Right forelimb (tissue), 1 donor: ENCODE data around the gene KL.

ENCODE experiments used
- DNase-seq: peaks from one replicate; pipeline ENCODE4 v3.0.0-alpha.2; 2018

The KL gene

DNA sequence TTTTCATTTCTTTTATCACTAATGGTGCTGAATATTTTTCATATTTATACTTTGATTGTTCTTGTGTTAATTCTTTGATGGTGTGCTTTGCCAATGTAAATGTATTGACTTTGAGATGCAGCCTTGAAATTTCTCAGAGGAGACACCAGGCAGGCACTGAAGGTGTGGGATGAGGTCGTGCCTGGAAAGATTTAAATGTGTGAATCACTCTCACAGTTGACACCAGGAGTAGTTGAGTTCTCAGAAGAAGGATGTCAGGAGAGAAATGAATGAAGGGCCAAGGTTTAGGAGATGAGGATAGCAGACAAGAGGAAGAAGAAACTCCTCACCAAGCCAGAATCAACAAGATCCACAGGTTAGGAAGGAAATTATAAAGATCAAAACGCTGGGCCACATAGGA is 10.1 kb upstream of the KL start:
- no peak for DNase-seq

DNA sequence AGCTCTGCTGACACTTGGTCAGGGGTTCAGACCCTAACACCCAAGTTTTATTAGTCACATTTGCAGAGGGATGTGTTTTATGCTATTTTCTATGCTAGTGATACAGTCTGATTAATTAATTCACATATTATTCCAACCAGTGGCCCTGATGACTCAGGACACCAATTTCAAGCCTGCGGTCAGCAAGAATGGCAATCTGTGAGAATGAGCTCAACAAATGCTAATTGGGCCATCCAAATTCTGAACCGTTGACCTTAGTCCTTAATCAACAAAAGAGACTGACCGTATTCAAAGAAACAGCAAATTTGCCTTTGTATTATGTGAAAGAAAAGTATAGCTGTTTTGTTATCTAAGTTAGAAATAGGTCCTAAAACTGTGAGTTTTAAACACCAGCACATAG is 9.6 kb upstream of the KL start:
- DNase-seq: no peak

DNA sequence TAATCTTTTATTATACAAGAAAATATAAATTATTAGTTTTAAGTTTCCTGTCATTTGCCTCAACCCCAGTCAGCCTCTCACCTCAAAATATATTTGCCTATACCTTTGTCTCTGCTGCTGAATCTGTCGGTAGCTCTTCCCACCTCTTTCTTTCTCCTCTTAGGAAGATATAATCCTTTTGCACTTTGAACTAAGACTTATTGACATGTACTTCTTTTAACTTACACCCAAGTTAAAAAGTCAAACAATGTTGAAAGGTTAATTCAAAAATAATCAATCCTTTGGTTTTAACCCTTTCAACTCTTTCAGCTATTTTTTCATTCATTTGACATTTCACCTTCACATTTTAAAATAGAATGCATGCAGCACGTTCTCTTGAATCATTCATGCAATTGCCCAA is 9.0 kb upstream of the KL start:
- DNase-seq: no peak

DNA sequence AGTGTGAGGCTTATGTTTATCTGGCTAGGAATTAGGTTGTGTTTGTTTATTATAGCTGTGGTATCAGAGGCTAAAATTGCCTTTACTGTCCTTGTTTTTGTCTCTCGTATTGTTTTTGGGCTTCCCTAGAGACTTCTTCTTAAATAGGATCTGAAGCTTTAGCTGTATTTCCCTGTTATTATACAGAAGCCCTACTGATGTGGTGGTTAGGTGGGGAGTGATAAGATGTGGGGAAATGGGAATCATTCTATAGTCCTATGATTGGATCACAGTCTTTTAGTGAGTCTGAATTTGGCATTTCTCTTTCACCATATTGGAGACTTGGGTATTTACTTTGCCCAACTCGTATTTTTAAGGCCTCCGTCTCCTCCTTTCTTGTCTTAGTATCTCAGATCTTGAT is 8.3 kb upstream of the KL start:
- DNase-seq: no peak

DNA sequence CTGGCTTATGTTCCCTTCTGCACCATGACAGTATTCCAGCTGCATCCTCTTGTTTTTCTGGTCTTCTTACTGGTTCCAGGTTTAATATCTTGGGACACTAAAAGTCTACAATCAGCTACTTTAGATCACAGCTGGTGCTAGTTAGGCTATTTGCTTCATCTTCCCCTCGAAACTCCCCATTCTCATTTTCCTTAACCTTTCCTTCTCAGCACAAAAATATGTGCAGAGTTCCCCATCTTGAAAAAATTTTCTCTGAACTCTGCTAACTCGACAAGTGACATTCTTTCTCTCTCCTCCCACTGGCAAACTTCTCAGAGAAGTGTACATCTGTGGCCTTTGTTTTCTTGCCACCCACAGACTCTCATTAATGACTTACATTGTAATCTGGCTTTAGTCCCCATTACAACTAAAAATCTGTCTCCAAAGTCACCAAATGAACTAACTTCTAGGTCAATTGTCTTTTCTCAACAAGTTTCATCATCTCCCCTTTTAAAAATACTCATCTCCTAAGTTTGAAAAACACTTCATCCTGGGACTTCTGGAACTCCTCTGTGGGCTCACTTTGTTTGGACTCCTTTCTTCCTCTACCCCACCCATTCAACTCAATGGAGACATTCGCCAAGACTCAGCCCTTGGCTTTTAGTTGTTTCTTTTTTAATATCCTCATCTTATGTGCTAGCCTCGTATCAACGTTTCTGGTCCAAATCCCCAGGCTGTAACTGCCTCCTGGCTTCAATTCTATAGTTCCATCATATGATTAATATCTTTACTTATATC is 7.1 kb upstream of the KL start:
- DNase-seq: no peak

DNA sequence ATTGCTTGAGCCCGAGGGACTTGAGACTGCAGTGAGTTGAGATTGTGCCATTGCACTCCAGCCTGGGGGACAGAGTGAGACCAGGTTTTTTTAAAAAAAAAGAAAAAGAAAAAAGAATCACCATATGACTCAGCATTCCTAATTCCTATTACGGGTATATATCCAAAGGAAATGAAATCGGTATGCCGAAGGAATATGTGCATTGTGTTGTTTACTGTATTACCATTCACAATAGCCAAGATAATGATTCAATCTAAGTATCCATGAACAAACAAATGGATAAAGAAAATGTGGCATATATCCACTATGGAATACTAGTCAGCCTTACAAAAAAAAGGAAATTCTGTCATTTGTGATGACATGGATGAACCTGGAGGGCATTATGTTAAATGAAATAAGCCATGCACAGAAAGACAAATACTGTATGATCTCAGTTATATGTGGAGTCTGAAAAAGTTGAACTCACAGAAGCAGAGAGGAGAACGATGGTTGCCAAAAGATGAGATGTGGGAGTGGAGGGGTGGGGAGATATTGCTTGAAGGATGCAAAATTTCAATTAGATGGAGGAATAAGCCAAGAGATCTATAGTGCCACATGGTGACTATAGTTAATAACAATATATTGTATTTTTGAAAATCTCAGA is 4.3 kb upstream of the KL start:
- DNase-seq: no peak

DNA sequence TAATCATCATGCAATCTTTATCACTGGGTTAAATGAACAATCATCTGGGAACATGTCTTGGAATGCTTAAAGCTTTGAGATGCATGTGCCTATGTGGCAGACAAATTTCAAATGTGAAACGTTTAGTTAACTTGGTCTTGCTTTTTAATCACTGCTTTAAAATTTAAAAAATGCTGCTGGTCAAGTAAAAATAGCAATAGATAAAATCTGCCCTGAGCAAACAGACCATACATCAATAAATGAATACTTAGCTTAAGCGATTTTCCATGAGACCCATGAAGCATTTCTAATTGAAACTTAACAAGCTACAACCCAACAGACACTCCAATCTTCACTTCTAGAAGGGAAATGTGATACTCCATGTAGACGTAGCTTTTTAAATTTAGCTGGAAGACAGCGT is 1.9 kb upstream of the KL start:
- no peak for DNase-seq

DNA sequence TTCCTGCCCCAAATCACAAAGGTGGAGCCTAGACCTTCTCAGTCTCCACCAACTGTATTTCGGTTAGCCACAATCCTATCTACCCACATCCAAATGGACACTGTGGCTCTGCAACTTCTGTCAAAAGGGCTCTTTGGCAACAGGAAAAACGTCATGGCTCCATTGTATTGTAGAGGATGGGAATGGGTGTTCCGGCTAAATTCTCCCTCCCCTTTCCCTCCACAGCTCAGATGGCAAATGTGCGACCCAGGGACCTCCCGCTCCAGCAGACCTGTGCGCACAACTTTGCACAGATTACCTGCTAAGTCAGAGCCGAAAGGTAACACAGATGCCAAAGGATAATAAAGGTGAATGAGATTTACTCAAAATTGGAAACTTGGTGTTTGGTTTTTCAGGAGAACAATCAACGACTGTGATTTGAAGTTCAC is 968 bp upstream of the KL start:
- no peak for DNase-seq

DNA sequence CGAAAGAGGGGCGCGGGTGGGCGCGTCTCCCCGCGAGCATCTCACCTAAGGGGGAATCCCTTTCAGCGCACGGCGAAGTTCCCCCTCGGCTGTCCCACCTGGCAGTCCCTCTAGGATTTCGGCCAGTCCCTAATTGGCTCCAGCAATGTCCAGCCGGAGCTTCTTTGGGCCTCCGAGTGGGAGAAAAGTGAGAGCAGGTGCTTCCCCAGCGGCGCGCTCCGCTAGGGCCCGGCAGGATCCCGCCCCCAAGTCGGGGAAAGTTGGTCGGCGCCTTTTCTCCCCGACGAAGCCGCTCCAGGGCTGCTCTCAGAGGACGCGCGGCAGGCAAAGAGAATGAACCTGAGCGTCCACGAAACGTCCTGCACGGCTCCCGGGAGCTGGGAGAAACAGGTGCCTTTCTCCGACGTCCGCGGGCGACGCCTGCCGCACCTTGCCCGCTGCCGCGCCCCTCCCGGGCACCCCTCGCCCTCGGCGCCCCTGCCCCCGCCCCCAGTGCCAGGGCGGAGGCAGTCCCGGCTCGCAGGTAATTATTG is 366 bp upstream of the KL start:
- no peak for DNase-seq

DNA sequence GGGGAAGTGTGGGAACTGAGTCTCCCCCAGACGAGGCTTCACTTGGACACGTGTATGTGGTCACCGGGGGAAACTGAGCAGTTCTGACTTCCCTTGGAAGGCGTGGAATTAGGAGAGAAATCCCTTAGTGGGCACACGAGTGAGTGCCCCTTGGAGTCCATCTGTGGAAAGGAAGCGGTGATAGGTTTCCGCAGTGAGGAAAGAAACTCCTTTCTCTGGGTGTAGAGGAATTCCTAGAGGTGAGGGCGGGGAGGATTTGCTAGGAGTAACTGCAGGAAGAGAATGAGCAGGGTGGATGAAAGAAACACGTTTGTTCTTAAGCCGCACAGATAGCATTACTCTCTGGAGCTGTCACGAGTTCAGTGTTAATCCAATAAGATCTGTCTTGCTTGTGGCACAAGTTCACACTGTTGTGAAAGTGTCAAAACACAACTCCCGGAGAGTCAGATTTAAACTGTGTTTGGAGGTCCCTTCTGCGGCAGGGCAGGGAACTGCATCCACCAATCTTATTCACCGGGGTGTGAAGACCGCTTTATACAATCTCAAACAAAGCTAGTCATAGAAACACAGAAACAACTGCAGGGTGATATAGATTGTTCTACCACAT is 1.2 kb downstream of the KL start:
- DNase-seq: peak; percentile 50

DNA sequence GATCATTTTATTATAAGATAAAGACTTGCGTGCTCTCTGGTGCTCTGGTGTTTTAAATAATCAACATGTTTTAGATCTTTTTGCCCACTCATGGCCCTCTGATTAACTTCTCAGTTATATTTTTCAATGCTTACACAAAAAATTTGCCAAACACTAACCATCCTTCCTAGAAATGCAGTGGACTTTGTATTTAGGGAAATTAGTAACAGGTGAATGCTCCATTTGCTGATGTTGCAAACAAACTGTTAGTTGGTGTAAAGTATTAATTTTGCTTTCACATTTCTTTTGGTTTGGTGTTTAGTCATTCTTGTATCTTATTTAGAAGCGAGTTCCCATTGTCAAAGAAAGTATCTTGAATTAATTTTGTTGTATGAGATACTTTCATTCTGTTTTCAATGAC is 2.7 kb downstream of the KL start:
- DNase-seq: no peak

DNA sequence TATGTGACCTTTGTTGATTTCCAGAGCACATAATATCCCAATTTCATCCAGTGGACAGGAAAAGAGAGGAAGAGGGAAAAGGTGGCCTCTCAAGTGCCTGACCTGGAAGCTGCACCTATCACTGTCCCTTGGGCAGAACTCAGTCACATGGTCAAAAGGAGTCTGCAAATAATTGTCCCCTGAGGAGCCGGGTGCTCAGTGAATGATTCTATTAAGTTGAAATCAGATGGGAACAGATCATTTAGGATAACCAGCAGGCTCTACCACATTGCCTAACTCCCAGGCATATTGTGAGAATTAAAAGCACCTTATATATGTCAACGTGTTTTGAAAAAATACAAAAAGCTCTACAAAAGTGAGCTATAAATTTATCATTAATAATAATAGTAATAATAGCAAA is 6.8 kb downstream of the KL start:
- DNase-seq: no peak

DNA sequence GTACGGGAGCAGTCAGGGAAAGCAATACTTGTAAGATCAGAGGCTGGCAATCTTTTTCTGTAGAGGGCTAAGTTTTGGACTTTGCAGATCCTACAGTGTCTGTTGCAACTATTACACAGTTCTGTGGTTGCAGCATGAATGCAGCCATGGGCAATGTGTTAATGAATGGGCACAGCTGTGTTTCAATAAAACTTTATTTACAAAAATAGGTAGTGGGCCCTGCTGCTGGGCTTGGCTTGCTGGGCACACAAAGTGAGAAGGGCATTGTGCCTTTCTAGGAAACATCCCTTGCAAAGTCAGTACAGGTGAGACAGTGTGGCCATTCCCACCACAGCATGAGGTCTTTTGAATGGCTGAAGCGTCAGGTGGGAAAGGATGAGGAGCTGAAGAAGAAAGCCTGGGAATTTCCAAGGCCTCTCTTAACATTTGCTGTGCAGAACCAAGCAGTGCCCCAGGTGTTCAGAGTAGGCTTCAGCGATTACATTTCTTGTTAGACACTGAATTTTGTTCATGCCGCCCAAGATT is 9.1 kb downstream of the KL start:
- no peak for DNase-seq

DNA sequence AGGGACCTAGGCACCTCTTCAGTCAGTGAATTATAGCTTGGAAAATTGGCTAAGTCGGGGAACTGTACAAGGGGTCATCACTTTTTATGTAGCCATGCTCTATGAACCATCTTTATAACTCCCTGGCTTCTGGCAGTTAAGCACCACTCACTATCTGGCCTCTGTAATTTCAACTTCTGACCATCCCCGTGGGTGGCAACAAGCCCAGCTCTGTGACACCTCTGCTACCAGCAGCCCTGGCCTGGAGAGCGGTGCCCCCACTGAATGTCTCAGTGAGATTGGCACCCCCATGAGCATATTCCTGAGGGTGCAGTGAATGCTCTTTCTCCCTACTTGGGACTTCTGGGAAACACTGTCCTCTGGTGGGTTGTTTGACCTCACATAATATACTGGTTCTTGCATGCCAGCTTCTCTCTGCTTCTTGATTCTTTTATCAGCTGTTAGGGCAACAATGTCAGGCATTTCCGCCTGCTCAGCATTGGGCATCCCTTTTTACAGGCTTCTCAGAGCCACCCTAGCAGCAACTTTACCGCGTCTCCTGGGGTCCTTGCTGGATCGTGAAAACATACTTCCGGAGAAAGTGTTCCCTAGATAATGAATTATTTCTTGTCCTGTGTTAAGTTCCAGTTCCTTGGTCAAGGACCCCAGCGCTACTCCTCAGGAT is 10.4 kb downstream of the KL start:
- no peak for DNase-seq

DNA sequence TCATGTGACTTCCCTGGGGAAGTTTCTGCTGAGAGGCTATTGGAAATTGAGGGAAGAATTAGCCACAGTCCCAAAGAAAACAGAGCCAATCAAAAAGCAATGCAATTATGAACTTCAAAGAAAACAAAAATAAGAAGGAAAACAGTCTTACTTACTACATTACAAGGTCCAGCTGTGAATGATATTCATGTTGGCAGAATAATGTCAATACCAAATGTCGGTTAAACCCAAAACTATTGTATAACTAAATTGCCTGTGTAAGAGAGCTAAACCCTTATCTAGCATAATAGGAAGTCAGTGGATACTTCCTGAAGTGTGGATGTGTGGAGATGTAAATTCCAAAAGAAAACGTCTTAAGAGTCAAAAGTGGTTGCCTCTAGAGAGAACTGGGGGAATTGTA is 12.4 kb downstream of the KL start:
- DNase-seq: no peak

DNA sequence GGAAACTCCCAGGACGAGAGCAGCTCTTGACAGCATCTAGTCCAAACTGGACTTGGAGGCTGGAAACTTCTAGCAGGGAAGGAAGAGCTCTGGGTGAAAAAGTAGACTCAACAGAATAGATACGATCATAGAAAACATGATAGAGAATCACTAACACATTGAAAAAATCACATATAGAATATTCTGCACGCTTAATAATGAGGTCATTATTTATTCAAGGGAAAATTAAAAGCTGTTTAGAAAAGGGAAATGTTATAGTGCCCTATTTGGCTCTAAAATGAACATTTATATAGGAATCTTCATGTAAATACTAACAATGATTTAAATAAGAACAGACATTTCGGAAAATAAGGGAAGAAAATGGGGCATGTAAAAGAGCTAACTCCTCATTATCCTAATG is 15.1 kb downstream of the KL start:
- DNase-seq: no peak

DNA sequence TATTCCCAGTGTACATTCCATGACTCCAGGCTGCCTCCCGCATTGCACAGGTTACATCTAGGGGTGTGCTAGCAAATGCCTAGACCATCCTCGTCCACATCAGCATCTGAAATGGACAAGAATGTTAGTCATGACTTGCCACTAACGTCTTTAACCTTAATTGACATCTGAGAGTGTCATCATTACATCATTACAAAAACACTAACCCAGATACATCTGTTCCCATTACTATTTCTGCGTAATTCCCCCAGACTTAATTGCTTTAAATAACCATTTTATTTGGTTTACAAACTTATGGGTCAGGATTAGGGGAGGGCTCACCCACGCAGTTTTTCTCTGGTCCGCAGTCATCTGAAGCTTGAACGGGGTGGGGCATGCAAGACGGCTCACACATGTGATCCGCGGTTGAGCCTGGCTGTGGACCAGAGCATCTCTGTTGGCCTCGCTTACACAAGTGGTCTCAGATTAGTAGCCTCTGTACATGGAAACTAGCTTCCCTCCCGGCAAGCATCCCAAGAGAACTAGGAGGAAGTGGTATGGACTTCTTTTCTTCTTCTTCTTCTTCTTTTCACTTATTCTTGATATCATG is 15.9 kb downstream of the KL start:
- DNase-seq: no peak

DNA sequence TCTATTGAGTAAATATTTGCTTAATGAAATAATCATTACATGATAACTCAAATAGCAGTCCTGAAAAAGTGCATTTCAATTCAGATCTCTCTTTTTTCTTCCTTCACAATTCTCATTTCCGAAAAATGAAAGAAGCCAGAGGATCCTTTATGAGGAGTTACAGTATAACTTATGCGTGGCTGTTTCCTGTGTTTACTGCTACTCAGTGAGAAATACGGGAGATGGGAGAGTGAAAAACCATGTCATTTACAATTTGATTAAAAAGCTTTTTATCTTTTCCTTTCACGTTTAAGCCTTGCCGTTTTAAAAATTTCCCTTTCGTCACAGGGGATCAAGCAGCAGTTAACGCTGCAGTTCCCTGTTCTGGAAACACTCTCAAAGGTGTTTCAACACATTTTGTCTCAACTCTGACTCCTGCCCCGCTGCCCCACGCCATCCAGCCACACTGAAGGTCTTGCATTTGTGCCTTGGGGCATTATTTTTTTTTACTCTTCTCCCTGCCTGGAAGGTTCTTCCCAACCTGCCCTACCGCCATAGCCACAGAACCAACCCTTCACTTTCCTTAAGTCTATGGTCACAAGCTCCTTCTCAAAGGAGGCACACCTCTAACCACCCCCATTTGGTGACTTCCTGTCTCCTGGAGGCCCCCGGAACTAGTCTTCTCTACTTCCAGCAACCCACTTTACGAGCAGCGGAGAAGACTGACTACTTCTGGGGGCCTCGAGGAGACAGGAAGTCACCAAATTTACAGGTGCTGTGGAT is 17.0 kb downstream of the KL start:
- no peak for DNase-seq

DNA sequence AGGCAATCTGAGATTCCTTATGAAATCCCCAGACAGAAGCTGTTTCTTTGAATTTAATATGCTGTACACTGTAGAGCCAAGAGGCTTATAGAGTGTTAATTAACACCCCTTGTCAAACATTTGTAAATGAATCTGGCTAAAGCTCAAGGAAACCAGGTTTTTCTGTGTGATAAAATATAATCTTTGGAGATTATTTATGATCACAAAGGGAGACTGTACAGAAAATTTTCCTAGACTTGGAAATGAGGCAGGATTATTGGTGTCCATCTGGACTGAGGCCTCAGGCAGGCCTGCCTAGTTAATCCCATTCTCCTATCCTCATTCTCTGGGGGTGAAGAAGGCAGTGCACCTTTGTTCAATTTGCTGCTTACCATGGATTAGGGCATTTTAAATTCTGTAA is 17.8 kb downstream of the KL start:
- DNase-seq: no peak

DNA sequence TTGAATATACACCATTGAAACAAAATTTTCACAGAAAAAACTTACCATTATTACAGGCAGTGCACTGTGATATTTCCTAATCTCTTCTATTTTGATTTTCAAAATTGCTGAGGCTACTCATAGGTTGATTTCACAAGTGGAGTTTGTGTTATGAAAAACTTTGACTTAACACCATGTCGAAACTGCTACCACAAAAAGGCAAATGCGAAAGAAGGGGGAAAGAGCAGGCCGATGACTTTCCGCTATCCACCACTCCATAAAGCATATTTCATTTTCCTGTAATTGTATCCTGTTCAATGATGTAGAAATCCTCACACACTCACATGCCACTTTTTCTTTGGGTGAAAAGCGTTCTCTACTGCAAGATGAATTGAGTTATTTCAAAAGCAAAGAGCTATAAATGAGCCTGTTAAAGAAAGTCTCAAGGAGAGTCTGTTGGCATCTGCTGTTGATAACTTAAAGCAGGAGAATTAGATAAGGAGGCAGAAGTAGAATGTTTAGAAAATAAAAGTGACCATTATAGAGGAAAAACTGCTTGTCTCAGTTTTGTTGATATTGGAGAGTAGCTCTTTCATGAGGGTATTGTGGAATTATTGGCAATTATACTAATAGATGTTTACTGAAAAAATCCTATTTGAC is 18.8 kb downstream of the KL start:
- no peak for DNase-seq

DNA sequence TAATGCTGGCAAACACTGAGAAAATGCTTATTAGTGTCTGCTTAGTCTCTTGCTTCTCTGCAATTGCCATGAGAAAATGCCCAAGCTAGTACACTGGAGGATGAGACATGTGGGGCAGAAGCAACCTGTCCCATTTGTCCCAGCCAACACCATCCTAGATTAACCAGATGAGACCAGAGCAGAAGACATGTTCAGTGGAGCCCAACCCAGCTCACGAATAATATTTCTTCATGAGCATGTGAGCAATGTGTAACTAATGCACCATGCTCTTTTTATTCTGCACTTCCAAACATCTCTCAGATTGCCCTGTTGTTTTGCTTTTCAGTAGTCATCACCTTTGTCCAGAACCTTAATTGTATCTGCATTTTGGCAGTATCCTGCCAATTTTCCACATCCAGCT is 21.4 kb downstream of the KL start:
- no peak for DNase-seq

DNA sequence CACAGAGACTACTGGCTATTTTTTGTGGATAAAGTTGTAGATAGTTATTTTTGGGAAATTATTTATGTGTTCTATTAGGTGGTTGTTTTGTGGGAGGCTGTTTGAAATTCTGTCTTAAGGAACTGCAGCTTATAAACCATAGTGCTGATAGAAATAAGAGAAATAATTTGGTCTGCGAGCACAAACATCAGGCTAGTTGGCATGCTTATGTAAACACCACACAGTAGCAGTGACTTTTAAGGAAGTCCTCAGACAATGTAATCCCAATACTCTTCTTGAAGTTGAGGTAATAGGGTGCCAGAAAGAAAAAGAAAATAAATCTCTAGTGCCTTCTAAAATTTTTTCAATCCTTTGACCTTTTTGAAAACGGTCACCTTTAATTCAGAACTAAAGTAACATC is 23.9 kb downstream of the KL start:
- DNase-seq: no peak
